ENCODE results near the gene FGFBP1.

FGFBP1 gene

GRCh38 chr4:15894393-15894792 is 44.1 kb downstream of the FGFBP1 start:
- peak; percentile 7; the same call in 2 of the 3 replicates for ATAC-seq
- no peak for TF ChIP-seq ARNTL (CRISPR knock-in tag; IDR thresholded peaks at IDR 0.05; ENCODE audit: borderline replicate concordance, low read depth)
- no peak for TF ChIP-seq PATZ1 (CRISPR knock-in tag; IDR thresholded peaks at IDR 0.05; ENCODE audit: borderline replicate concordance)
- no peak for TF ChIP-seq TCF4 (CRISPR knock-in tag; IDR thresholded peaks at IDR 0.05; ENCODE audit: borderline replicate concordance)
- no peak for TF ChIP-seq POU6F1 (CRISPR knock-in tag; IDR thresholded peaks at IDR 0.05; ENCODE audit: borderline replicate concordance, low read depth)
- TF ChIP-seq ZNF70 (CRISPR knock-in tag; IDR thresholded peaks at IDR 0.05), result no peak
- TF ChIP-seq CSRNP3 (CRISPR knock-in tag; IDR thresholded peaks at IDR 0.05), result no peak
- no peak for TF ChIP-seq RARB (CRISPR knock-in tag; IDR thresholded peaks at IDR 0.05)
- no peak for TF ChIP-seq BACH2 (CRISPR knock-in tag; IDR thresholded peaks at IDR 0.05; ENCODE audit: borderline replicate concordance)
- no peak for TF ChIP-seq CSDC2 (CRISPR knock-in tag; IDR thresholded peaks at IDR 0.05)
- TF ChIP-seq ZFP3 (CRISPR knock-in tag; IDR thresholded peaks at IDR 0.05), result no peak
- TF ChIP-seq ZFP30 (CRISPR knock-in tag; IDR thresholded peaks at IDR 0.05), result no peak
- TF ChIP-seq ZNF565 (CRISPR knock-in tag; conservative IDR thresholded peaks at IDR 0.05; ENCODE audit: low read depth), result no peak
- no peak for TF ChIP-seq ESRRG (CRISPR knock-in tag; IDR thresholded peaks at IDR 0.05)
- TF ChIP-seq ZC3H10 (CRISPR knock-in tag; IDR thresholded peaks at IDR 0.05), result no peak
- no peak for TF ChIP-seq CREB5 (CRISPR knock-in tag; IDR thresholded peaks at IDR 0.05; ENCODE audit: low read depth)
- TF ChIP-seq SNAI2 (CRISPR knock-in tag; IDR thresholded peaks at IDR 0.05), result no peak
- TF ChIP-seq OSR1 (CRISPR knock-in tag; IDR thresholded peaks at IDR 0.05), result no peak
- no peak for TF ChIP-seq ZNF8 (CRISPR knock-in tag; IDR thresholded peaks at IDR 0.05)

- 0 out of 2 replicates have a peak, but pooled peaks have one; percentile 13 for TF ChIP-seq ISL1 (CRISPR knock-in tag; IDR thresholded peaks at IDR 0.05)
- TF ChIP-seq RARB (CRISPR knock-in tag; IDR thresholded peaks at IDR 0.05), result no peak
- no peak for TF ChIP-seq BACH2 (CRISPR knock-in tag; IDR thresholded peaks at IDR 0.05; ENCODE audit: borderline replicate concordance)
- no peak for TF ChIP-seq ZNF70 (CRISPR knock-in tag; IDR thresholded peaks at IDR 0.05)
- no peak for TF ChIP-seq PATZ1 (CRISPR knock-in tag; IDR thresholded peaks at IDR 0.05; ENCODE audit: borderline replicate concordance)
- TF ChIP-seq ESRRG (CRISPR knock-in tag; IDR thresholded peaks at IDR 0.05), result no peak
- TF ChIP-seq POU6F1 (CRISPR knock-in tag; IDR thresholded peaks at IDR 0.05; ENCODE audit: borderline replicate concordance, low read depth), result no peak
- ATAC-seq, result peak; percentile 98
Observed at GRCh38 chr4:15893962-15894361, 44.6 kb downstream of the FGFBP1 start.

- no peak for ATAC-seq
- no peak for TF ChIP-seq TCF4 (CRISPR knock-in tag; IDR thresholded peaks at IDR 0.05; ENCODE audit: borderline replicate concordance)
- TF ChIP-seq PATZ1 (CRISPR knock-in tag; IDR thresholded peaks at IDR 0.05; ENCODE audit: borderline replicate concordance), result no peak
- TF ChIP-seq TOX (CRISPR knock-in tag; IDR thresholded peaks at IDR 0.05; ENCODE audit: borderline replicate concordance), result no peak
- no peak for TF ChIP-seq BACH2 (CRISPR knock-in tag; IDR thresholded peaks at IDR 0.05; ENCODE audit: borderline replicate concordance)
- no peak for TF ChIP-seq ZC3H10 (CRISPR knock-in tag; IDR thresholded peaks at IDR 0.05)
- TF ChIP-seq TSHZ2 (CRISPR knock-in tag; IDR thresholded peaks at IDR 0.05), result no peak
Observed at GRCh38 chr4:15891312-15891711, 47.2 kb downstream of the FGFBP1 start.

All from SK-N-SH treated with all-trans-retinoic acid at 6 μM for 48 hours (cell line).